ENCODE data around the gene PARVG. TPM values are rescaled to one million over a fixed set of nuclear protein-coding genes. Genes with fewer than 3 reads are reported as not detected.

Gene PARVG
- total RNA-seq, 1 experiment from 2014 or later: 1.3 TPM

GRCh38 chr22:44139773-44140172, 41.0 kb upstream of the PARVG start:
- Histone ChIP-seq H3T11ph (ENCODE audit: low read length) (no peak overlapping the region), H3K27me3 (ENCODE audit: insufficient read depth, low read length) (no peaks in the 10 kb centered on the region), H3K79me1 (ENCODE audit: insufficient read depth, low read depth, low read length, poor library complexity, severe bottlenecking) (no peaks in the 10 kb centered on the region), H2BK15ac (ENCODE audit: low read depth, low read length) (no peak overlapping the region), H3K14ac (ENCODE audit: insufficient read depth, low read length) (no peak overlapping the region), H3K56ac (ENCODE audit: insufficient read length, low read depth, low read length) (no peak overlapping the region), H2BK20ac (ENCODE audit: low read depth, low read length, poor library complexity, severe bottlenecking) (no peak overlapping the region), H3K79me2 (ENCODE audit: insufficient read depth, low read length) (no peaks in the 10 kb centered on the region), H4K5ac (ENCODE audit: insufficient read length, low read depth, low read length) (no peak overlapping the region), H3K23me2 (ENCODE audit: insufficient read length, low read depth, low read length, poor library complexity, severe bottlenecking) (no peaks in the 10 kb centered on the region), H2AFZ (ENCODE audit: low read length) (no peak overlapping the region), H3K4me1 (ENCODE audit: insufficient read depth, low read length) (no peaks in the 10 kb centered on the region; the same call in 1 of the 2 replicates), H4K91ac (ENCODE audit: insufficient read length, low read depth, low read length) (no peak overlapping the region), H3K4me2 (ENCODE audit: insufficient read depth, insufficient read length, low read length) (no peak overlapping the region), H3K23ac (ENCODE audit: insufficient read length, low read depth, low read length) (no peak overlapping the region), H3K18ac (ENCODE audit: insufficient read length, low read depth, low read length) (no peak overlapping the region), H3K27ac (ENCODE audit: insufficient read length, low read depth, low read length) (no peak overlapping the region), H2AK5ac (ENCODE audit: insufficient read length, low read length) (no peak overlapping the region), H4K20me1 (ENCODE audit: control insufficient read depth, insufficient read depth, insufficient read length) (no peaks in the 10 kb centered on the region), H3K9me3 (ENCODE audit: control insufficient read depth, low read depth, low read length) (peaks cover 22% of the 10 kb centered on the region), H3K4ac (ENCODE audit: low read depth, low read length) (no peak overlapping the region), H2BK5ac (ENCODE audit: insufficient read length, low read length) (no peak overlapping the region), H2BK12ac (ENCODE audit: insufficient read length, low read depth, low read length) (no peak overlapping the region), H2BK120ac (ENCODE audit: low read depth, low read length, poor library complexity, severe bottlenecking) (no peak overlapping the region), H3K9ac (ENCODE audit: extremely low read depth, insufficient read length, low read length) (no peak overlapping the region), H4K8ac (replicated peaks; ENCODE audit: insufficient read length, low read depth, low read length) (no peak overlapping the region)
- H3K27me3 Mint-ChIP-seq (ENCODE audit: low read depth): no peaks in the 10 kb centered on the region; the same call in 1 of the 2 replicates
- peak overlapping the region in 2 of 3 experiments; percentile 74 to 89; a peak in 2 of 7 replicates for H3K27ac Mint-ChIP-seq
- H3K36me3 Mint-ChIP-seq (ENCODE audit: insufficient read depth in 1 of 3, low read depth in 3 of 3): peaks cover 25 to 38% (median 34%) of the 10 kb centered on the region in 3 experiments
- no CpG with 5 or more reads among the region's 6 CpGs for WGBS (ENCODE audit: extremely low coverage, insufficient read length, low lambda C conversion rate)
- H3K4me3 Mint-ChIP-seq: no peak overlapping the region
- H3K4me1 Mint-ChIP-seq: peaks cover 12 to 15% of the 10 kb centered on the region in 2 experiments
- TF ChIP-seq CTCF (conservative IDR thresholded peaks at IDR 0.05): no peak
- no peak for DNase-seq
- H3K9me3 Mint-ChIP-seq: peaks cover 27 to 34% of the 10 kb centered on the region in 2 experiments

Data from H9 (cell line).